Peyer's patch (tissue), 4 donors: ENCODE data around the gene SRC.

Experiments
- CTCF ChIP-seq, 6 experiments: fragments of 450-650 bp in 4 of 6; fragments of 200-600 bp in 2 of 6; sonication (generic) in 1 of 6; IDR thresholded peaks; one replicate each; pipeline ENCODE4 v1.5.1; 2017 to 2019; ENCODE audit warnings: antibody characterized with exemption in 6 of 6, mild to moderate bottlenecking in 3 of 6, moderate library complexity in 1 of 6
- POLR2A ChIP-seq, 2 donors: fragments of 450-650 bp; IDR thresholded peaks; one replicate each; pipeline ENCODE4 v1.5.1; 2017; ENCODE audit warnings: antibody characterized with exemption in 2 of 2, mild to moderate bottlenecking in 2 of 2, moderate library complexity in 2 of 2

GRCh38 chr20:37299718-37300528, 46.0 kb upstream of the SRC start:
- TF ChIP-seq CTCF (IDR thresholded peaks at IDR 0.05) (no peak), POLR2A (IDR thresholded peaks at IDR 0.05) (no peak)
